Calu3 (cell line): Measurements from ENCODE around the gene DAPK2. TPM values are rescaled to one million over a fixed set of nuclear protein-coding genes. Genes with fewer than 3 reads are reported as not detected.

Experiments used
- BruUV-seq: library from RNA; stranded (reverse); fragments of 400-500 nt; replicated peaks from 2 replicates; lab custom pipeline; 2021; lab: Mats Ljungman, UMichigan
- CTCF ChIA-PET: fragments of 300-600 bp; sonication (Branson Sonifier 250); formaldehyde crosslinking; loops from one replicate; lab custom pipeline; 2022; ENCODE audit warnings: antibody characterized with exemption; lab: Charles Lee
- DNase-seq: peaks from one replicate; pipeline ENCODE4 v3.0.0; 2022
- H3K27ac Mint-ChIP-seq: one replicate; pipeline ENCODE4 v1.8.0; 2022; ENCODE audit warnings: mixed read lengths; ENCODE audit not compliant: unreplicated experiment
- H3K27me3 Mint-ChIP-seq: one replicate; pipeline ENCODE4 v1.8.0; 2022; ENCODE audit warnings: mixed read lengths; ENCODE audit not compliant: unreplicated experiment
- H3K36me3 Mint-ChIP-seq: one replicate; pipeline ENCODE4 v1.8.0; 2022; ENCODE audit warnings: mild to moderate bottlenecking, moderate library complexity, mixed read lengths; ENCODE audit not compliant: insufficient read depth, unreplicated experiment
- H3K4me1 Mint-ChIP-seq: one replicate; pipeline ENCODE4 v1.8.0; 2022; ENCODE audit warnings: mild to moderate bottlenecking, low read depth, mixed read lengths; ENCODE audit not compliant: unreplicated experiment
- H3K4me3 Mint-ChIP-seq: one replicate; pipeline ENCODE4 v1.8.0; 2022; ENCODE audit warnings: mild to moderate bottlenecking, low read depth, moderate library complexity, mixed read lengths; ENCODE audit not compliant: unreplicated experiment
- H3K9me3 Mint-ChIP-seq: one replicate; pipeline ENCODE4 v1.8.0; 2022; ENCODE audit warnings: low read depth, mixed read lengths; ENCODE audit not compliant: unreplicated experiment
- intact Hi-C: fragments of 100-400 bp; cut with micrococcal nuclease; formaldehyde crosslinking; loops from one replicate; pipeline ENCODE4 v1.10.0; 2022; ENCODE audit not compliant: unreplicated experiment
- total RNA-seq: library from RNA; stranded (reverse); gene quantifications from 2 replicates; pipeline ENCODE4 v1.2.3, GENCODE V29; 2022
- TF ChIP-seq, protein P1 (sequence below): fragments of 200-600 bp; IDR thresholded peaks from one replicate; pipeline ENCODE4 v1.8.0; 2022; ENCODE audit warnings: antibody characterized with exemption; ENCODE audit not compliant: unreplicated experiment

Gene DAPK2
- total RNA-seq, 1 experiment from 2014 or later, result 1.1 TPM

- peak overlapping the region; percentile 88 for H3K4me3 Mint-ChIP-seq
- H3K27ac Mint-ChIP-seq, result peak overlapping the region; percentile 87
- BruUV-seq, result TSS peak; percentile 72
- H3K36me3 Mint-ChIP-seq, result peaks cover 48% of the 10 kb centered on the region
- H3K9me3 Mint-ChIP-seq, result no peaks in the 10 kb centered on the region
- TF ChIP-seq, protein P1, sequence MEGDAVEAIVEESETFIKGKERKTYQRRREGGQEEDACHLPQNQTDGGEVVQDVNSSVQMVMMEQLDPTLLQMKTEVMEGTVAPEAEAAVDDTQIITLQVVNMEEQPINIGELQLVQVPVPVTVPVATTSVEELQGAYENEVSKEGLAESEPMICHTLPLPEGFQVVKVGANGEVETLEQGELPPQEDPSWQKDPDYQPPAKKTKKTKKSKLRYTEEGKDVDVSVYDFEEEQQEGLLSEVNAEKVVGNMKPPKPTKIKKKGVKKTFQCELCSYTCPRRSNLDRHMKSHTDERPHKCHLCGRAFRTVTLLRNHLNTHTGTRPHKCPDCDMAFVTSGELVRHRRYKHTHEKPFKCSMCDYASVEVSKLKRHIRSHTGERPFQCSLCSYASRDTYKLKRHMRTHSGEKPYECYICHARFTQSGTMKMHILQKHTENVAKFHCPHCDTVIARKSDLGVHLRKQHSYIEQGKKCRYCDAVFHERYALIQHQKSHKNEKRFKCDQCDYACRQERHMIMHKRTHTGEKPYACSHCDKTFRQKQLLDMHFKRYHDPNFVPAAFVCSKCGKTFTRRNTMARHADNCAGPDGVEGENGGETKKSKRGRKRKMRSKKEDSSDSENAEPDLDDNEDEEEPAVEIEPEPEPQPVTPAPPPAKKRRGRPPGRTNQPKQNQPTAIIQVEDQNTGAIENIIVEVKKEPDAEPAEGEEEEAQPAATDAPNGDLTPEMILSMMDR, result no peak
- intact Hi-C loops, result loop anchor here (10.0 kb wide), 1 partner anchor 62 kb away; the partner anchor contains the start of gene SNX22
- H3K4me1 Mint-ChIP-seq, result peaks cover 26% of the 10 kb centered on the region
- H3K27me3 Mint-ChIP-seq, result no peaks in the 10 kb centered on the region
- CTCF ChIA-PET, result interaction anchor here (0.6 to 1.7 kb wide), 13 partner anchors 12 to 626 kb away, joined by 3 to 10 read pairs (median 4); partner anchors contain the start of genes CSNK1G1 and PPIB
- peak; percentile 53 for DNase-seq
Observed at GRCh38 chr15:64092864-64093626, 46.8 kb upstream of the DAPK2 start.

DNA sequence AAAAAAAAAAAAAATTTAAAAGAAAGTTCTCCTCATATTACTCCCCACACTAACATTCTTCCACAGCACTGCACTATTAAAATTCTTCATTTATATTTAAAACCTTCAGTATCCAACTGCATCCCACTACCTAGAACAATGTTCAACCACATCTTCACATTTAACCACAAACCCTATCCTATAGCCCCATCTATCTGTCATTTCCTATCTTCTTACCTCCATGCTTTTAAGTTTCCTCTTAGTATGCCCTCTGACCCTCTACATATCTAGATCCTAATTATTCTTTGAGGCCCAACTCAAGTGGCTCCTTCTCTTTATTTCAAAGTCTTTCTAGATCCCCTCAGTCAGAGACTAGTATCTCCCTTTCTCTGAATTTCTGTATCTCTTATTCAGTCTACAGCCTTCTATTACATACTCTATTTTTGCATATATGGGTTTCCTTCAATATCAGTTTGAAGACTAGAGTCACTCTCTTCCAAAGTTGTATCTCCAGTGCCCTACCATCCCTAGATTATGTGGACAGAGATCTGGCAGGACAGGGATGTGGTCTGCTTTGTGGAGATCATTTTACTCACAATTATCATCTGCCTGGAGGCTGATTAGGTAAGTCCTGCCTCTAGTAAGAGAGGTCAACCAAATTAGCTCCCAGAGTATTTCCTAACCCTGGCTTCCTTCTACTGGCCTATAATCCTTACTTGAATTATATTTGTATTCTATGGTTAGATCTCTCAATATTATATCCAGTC is 46.0 kb upstream of the DAPK2 start:
- Mint-ChIP-seq H3K4me1 (peaks cover 18% of the 10 kb centered on the region), H3K36me3 (peaks cover 47% of the 10 kb centered on the region), H3K9me3 (no peaks in the 10 kb centered on the region), H3K4me3 (peak overlapping the region; percentile 88), H3K27me3 (no peaks in the 10 kb centered on the region), H3K27ac (no peak overlapping the region)
- CTCF ChIA-PET, result interaction anchor here (0.6 to 1.7 kb wide), 4 partner anchors 13 to 100 kb away, joined by 4 to 9 read pairs (median 5); no protein-coding TSS in a partner anchor
- TF ChIP-seq, protein P1, result no peak
- intact Hi-C loops, result loop anchor here (10.0 kb wide), 1 partner anchor 63 kb away; the partner anchor contains the start of gene SNX22
- BruUV-seq, result no TSS peak
- DNase-seq, result no peak

GRCh38 chr15:64090527-64090926 is 44.2 kb upstream of the DAPK2 start:
- H3K27ac Mint-ChIP-seq, result no peak overlapping the region
- TF ChIP-seq, protein P1, result no peak
- no peaks in the 10 kb centered on the region for H3K9me3 Mint-ChIP-seq
- intact Hi-C loops, result loop anchor here (10.0 kb wide), 1 partner anchor 64 kb away; the partner anchor contains the start of gene SNX22
- peaks cover 11% of the 10 kb centered on the region for H3K4me1 Mint-ChIP-seq
- H3K4me3 Mint-ChIP-seq, result no peak overlapping the region
- BruUV-seq, result no TSS peak
- CTCF ChIA-PET, result interaction anchor here (0.7 kb wide), 1 partner anchor 988 kb away, joined by 3 read pairs; no protein-coding TSS in a partner anchor
- no peak for DNase-seq
- no peaks in the 10 kb centered on the region for H3K27me3 Mint-ChIP-seq
- H3K36me3 Mint-ChIP-seq, result peaks cover 34% of the 10 kb centered on the region

DNA sequence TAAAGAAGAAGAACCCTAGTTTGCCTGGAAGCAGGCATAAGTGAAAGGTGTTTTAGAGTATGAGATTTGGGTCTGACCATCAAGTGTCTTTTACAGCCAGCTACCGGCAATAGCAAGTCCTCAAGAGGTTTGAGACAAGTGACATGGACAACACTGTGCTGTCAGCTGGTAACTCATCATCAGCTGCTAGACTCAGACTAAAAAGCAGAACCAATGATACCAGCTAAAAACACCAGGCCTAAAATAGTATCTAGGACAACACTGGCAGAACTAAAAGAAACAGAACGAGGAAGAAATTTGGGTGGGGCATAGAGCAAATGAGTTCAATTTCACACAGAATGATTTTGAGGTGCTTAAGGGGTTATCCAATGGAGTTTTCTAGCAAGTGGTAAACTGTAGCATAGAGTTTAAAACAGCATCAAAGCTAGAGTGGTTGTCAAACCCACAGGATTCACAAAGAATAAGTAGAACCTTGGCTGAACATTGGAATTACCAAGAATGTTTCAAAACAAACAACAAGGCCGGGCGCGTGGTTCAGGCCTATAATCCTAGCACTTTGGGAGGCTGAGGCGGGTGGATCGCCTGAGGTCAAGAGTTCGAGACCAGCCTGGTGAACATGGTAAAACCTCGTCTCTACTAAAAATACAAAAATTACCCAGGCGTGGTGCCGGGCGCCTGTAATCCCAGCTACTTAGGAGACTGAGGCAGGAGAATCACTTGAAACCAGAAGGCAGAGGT is 43.4 kb upstream of the DAPK2 start:
- H3K27me3 Mint-ChIP-seq, result no peaks in the 10 kb centered on the region
- H3K9me3 Mint-ChIP-seq, result no peaks in the 10 kb centered on the region
- peaks cover 11% of the 10 kb centered on the region for H3K4me1 Mint-ChIP-seq
- no peak for DNase-seq
- BruUV-seq, result no TSS peak
- intact Hi-C loops, result loop anchor here (10.0 kb wide), 1 partner anchor 65 kb away; the partner anchor contains the start of gene SNX22
- H3K36me3 Mint-ChIP-seq, result peaks cover 32% of the 10 kb centered on the region
- H3K27ac Mint-ChIP-seq, result no peak overlapping the region
- no peak overlapping the region for H3K4me3 Mint-ChIP-seq
- CTCF ChIA-PET, result no interaction called here
- TF ChIP-seq, protein P1, result no peak
